Mesenteric fat pad (tissue), 1 donor: ENCODE results near the gene XYLB. TPM values are rescaled to one million over a fixed set of nuclear protein-coding genes. Genes with fewer than 3 reads are reported as not detected.
"Not testable (repeated sequence)": the region's sequence is repeated elsewhere in the genome, so short reads cannot be mapped to it uniquely, and the experiment has no call there.

Experiments
- DNase-seq: peaks from one replicate; pipeline ENCODE4 v3.0.0-alpha.2; 2020; ENCODE audit warnings: low spot score
- total RNA-seq: library from RNA; stranded (reverse); fragmentation: NEBNext Ultra II Directional; extraction: Animal tissue kit (Norgen Biotek cat#: 25700); gene quantifications from one replicate; pipeline ENCODE4 v1.2.1, GENCODE V29; 2021
- donor health status: DM: yes; HTN: yes; CAD: no.

The XYLB gene
- total RNA-seq, 1 donor from 2014 or later, result 5.2 TPM

DNA sequence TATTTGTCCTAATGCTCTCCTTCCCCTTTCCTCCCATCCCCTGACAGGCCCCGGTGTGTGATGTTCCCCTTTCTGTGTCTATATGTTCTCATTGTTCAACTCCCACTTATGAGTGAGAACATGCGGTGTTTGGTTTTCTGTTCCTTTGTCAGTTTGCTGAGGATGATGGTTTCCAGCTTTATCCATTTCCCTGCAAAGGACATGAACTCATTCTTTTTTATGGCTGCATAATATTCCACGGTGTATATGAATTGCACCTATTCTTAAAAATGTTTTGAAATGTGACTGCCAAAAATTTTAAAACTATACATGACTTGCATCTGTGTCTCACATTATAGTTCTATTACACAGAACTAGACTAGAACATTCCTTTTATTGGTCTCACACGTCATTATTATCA lies 25.9 kb upstream of the XYLB start:
- not testable (repeated sequence) for DNase-seq

- DNase-seq, result no peak
These were observed 23.5 kb upstream of the XYLB start for GRCh38 chr3:38323060-38323459.

DNA sequence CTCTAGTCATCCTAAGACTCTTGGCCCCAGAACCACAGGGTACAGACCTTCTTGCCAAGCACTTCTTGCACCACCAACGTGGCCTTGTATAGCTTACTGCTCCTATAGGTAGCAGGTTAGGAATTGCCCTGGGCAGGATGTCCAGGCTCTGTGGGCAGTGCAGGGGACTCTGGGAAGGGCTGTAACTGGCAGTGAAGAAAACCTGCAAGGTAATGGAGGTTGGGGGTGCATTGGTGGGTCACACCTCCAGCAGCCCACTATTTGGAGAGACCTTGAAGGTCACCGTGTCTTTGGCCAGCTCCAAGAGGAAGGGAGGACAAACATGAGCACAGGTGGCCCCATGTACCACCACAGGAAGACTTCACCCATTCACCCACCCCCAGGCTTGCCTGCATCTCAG lies 21.3 kb upstream of the XYLB start:
- no peak for DNase-seq

- no peak for DNase-seq
These were observed 19.1 kb upstream of the XYLB start for GRCh38 chr3:38327335-38328009.

- no peak for DNase-seq
These were observed 15.1 kb upstream of the XYLB start for GRCh38 chr3:38331257-38332022.

DNA sequence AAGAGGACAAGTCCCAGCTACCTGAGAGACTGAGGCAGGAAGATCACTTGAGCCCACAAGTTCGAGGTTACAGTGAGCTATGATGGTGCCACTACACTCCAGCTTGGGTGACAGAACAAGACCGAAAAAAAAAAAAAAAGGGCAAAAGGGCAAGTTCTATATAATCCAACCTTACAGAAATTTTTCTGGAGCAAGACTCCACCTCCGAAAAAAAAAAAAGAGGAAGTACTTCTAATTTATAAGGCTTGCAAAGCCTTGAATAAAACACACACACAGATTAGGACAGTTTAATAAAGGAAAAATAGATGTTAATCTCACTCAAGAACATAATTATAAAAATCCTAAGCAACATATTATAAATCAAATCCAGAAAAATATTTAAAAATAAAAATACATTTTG lies 14.4 kb upstream of the XYLB start:
- no peak for DNase-seq

DNA sequence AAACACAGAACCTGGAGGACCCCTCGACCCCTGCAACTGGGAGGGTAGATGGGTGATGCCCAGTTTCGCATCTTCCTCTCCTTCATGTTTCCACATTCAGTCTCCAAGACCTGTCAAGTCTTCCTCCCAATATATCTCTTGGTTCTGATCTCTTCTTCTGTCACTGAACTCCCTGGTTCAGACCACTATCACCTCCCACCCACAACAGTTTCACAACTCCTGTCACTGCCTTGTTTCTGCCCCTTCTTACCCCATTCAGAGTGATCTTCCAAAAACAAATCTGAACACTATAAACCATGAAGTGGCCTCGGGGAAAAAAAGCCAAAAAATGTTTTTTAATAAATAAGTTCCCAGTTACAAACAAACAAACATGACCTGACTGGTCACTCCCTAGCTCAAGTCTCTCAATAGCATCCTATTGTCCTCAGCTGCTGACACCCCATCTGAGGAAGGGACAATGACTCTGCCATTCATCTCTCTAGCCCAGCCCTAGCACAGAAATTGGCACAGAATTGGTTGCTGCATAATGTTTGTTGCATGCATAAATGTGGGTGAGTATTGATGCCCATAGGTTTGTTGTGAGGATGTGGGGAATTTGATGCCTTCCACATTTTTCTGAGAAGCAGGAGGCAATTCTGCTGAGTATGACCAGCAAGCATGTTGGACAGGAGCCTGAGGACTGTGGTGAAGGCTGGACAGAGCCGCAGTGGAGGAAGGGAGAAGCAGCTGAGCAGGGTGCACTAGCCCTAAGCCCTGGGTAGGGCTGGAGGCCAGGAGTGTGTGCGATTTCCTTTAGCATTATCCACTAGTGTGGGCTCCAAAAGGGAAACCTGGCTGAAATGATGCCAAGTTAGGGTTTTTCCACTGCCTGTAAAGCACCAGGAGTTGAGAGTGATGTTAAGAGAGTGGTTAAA lies 12.2 kb upstream of the XYLB start:
- DNase-seq, result no peak

DNA sequence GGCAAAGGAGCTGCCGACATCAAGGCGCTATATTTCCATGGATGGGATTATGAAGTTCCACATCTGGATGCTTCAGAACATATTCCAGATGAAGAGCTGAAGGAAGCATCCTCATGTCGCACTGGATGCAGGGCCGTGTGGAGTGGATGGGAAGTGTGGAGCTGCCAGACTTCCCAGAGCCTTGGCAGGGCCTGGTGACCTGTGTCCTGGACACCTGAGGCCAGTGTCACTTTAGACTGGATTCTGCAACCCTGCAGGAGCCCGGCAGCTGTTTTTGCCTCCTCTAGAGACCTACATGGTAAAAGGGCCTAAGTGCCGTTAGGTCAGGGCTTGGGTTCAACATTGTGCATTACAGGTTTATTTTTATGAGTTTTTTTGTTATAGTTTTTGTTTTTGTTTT lies 11.3 kb upstream of the XYLB start:
- DNase-seq, result no peak

GRCh38 chr3:38337703-38338102 lies 8.9 kb upstream of the XYLB start:
- no peak for DNase-seq

- no peak for DNase-seq
These were observed 2.6 kb upstream of the XYLB start for GRCh38 chr3:38343797-38344594.

- no peak for DNase-seq
These were observed 552 bp upstream of the XYLB start for GRCh38 chr3:38345879-38346586.

DNA sequence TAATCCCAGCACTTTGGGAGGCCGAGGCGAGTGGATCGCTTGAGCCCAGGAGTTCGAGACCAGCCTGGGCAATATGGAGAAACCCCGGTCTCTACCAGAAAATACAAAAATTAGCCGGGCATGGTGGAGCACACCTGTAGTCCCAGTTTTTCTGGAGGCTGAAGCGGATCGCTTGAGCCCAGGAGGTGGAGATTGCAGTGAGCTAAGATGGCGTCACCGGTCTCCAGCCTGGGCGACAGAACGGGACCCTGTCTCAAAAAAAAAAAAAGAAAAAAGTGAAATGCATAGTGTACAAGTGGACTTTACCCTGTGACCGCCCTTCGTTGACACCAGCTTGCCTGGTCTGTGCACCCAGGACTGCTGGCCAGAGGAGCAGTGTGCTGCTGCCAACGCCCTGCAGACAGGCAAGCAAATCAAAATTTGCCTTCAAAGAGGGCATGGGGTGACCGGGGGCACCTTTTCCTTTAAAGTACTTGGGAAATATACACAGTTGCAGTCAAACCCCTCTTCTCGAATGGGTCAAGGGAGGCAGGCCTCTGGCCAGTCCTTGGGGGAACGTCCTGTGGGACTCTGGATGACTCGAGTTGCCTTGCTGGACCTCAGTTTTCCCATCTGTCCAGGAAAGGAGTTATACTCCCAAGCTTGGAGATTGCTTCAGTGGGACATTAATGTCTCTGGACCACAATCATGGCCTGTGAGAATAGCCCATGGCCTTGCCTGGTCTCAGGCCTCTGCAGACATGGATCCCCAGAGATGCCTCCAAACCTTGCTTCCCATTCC lies 1.0 kb downstream of the XYLB start:
- DNase-seq, result no peak

- no peak for DNase-seq
These were observed 2.3 kb downstream of the XYLB start for GRCh38 chr3:38348903-38349302.

DNA sequence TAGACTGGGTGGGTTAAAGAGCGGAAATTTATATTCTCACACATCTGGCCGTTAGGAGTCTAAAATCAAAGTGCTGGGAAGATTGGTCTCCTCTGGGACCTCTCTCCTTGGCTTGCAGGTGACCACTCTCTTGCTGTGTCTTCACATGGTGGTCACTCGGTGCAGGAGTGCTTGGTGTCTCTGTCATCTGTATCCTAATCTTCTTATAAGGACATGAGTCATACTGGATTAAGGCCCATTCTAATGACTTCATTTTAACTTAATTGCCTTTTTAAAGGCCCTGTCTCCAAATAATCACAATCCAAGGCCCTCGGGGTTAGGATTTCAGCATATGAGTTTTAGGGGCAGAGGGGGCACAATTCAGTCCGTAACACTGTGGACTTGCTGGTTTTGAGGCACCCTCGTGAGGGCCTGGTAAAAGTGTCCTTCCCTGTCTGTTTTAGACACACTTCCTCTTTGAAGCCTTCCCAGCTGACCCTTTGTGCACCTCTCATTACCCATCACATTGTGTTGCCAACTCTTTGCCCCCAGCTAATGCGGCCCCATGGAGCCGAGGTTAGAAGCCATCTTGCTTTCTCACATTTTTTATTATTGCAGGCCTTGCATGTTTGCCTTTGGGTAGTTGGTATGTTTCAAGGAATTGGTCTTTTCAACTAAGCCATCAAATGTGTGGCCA lies 3.2 kb downstream of the XYLB start:
- no peak for DNase-seq

DNA sequence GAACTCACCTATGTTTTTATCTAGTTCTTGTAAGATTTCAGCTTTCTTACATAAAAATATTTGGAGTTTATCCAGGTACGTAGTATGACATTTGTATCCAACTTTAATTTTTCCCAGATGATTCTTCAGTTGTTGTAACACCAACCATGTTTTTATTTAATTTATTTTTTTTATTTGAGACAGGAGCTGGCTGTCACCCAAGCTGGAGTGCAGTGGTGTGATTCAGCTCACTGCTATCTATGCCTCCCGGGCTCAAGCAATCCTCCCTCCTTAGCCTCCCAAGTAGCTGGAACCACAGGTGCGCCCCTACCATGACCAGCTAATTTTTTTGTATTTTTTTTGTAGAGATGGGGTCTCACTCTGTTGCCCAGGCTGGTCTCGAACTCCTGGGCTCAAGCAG lies 6.6 kb downstream of the XYLB start:
- no peak for DNase-seq

DNA sequence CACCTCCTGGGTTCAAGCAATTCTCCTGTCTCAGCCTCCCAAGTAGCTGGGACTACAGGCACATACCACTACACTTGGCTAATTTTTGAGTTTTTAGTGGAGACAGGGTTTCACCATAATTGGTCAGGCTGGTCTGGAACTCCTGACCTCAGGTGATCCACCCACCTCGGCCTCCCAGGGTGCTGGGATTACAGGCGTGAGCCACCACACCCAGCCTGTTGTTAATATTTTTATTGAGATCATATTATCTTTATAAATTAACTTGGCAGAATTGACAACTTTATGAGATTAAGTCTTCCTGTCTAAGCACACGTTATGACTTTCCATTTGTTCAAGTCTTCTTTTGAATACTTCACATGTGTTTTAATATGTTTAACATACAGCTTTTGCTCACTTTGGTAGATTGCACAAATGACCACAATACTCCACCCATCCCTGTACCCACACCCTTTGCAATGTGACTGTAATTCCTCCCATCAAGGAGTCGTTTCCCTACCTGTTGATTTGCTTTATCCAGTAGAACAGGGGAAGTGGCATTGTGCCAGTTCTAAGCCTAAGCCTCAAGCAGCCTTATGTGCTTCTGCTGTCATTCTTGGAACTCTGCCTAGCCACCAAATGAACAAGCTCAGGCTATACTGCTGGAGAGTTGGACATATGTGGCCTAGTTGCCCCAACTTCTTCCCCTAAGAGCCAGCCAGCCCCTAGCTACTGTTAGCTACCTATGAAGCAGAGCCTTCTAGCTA lies 8.2 kb downstream of the XYLB start:
- peak; percentile 35 for DNase-seq

DNA sequence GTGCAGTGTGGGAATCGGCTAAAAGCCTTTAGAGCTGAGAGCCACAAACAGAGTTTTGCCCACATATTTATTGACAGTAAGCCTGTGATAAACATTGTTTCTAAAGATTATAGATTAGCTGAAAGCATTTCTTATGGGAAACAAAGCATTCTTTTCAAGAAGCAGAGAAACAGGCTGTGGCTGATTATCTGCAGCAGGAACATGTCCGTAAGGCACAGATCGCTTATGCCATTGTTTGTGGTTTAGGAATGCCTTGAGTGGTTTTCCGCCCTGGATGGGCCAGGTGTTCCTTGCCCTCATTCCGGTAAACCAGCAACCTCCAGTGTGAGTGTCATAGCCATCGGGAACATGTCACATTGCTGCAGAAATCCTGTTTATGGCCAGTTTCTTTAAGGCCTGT lies 12.5 kb downstream of the XYLB start:
- DNase-seq, result peak; percentile 26

DNA sequence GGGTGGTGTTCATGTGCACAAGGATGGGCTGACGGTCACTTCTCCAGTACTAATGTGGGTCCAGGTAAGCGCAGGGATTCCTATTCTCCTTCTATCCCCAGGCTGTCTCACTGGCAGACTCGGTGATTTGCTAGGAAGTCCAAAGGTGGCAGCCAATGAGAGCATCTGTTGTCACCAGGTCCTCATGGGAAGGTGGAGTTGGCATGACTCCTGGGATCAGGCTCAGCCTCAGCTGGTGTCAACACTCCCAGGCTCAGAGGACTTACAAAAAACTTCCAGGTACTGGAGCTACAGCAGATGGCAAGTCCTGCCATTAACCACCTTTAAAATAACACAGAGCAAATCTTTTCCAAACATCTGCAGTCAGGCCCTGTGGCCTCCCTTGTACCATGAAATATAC lies 13.8 kb downstream of the XYLB start:
- DNase-seq, result peak; percentile 39
